ENCODE data around the gene DTNA.
A peak's percentile ranks its signal among the peaks of the same experiment; 100 is the strongest.

The DTNA gene

GRCh38 chr18:34808389-34808788 is 98.3 kb downstream of the DTNA start:
- no peak for DNase-seq

- DNase-seq: peak; percentile 18
These were observed 99.5 kb downstream of the DTNA start for GRCh38 chr18:34809451-34810072.

GRCh38 chr18:34816183-34816582 is 106.1 kb downstream of the DTNA start:
- no peak for DNase-seq

- DNase-seq: no peak
These were observed 107.5 kb downstream of the DTNA start for GRCh38 chr18:34817636-34818035.

GRCh38 chr18:34818064-34818463 is 108.0 kb downstream of the DTNA start:
- no peak for DNase-seq

GRCh38 chr18:34820360-34821065 is 110.4 kb downstream of the DTNA start:
- DNase-seq: no peak

- DNase-seq: no peak
These were observed 111.6 kb downstream of the DTNA start for GRCh38 chr18:34821669-34822210.

- no peak for DNase-seq
These were observed 118.0 kb downstream of the DTNA start for GRCh38 chr18:34828093-34828492.

- no peak for DNase-seq
These were observed 124.8 kb downstream of the DTNA start for GRCh38 chr18:34834897-34835296.

- no peak for DNase-seq
These were observed 125.4 kb downstream of the DTNA start for GRCh38 chr18:34835466-34835865.

GRCh38 chr18:34837769-34838272 is 127.7 kb downstream of the DTNA start:
- DNase-seq: peak; percentile 61

GRCh38 chr18:34838669-34839068 is 128.6 kb downstream of the DTNA start:
- DNase-seq: no peak

- DNase-seq: no peak
These were observed 130.2 kb downstream of the DTNA start for GRCh38 chr18:34840256-34840826.

GRCh38 chr18:34841891-34842290 is 131.8 kb downstream of the DTNA start:
- no peak for DNase-seq

GRCh38 chr18:34844072-34844471 is 134.0 kb downstream of the DTNA start:
- DNase-seq: no peak

GRCh38 chr18:34844732-34845459 is 134.8 kb downstream of the DTNA start:
- DNase-seq: peak; percentile 91

GRCh38 chr18:34847408-34847807 is 137.3 kb downstream of the DTNA start:
- no peak for DNase-seq

- no peak for DNase-seq
These were observed 138.1 kb downstream of the DTNA start for GRCh38 chr18:34848156-34848555.

GRCh38 chr18:34848695-34849094 is 138.6 kb downstream of the DTNA start:
- DNase-seq: no peak

- DNase-seq: no peak
These were observed 147.2 kb downstream of the DTNA start for GRCh38 chr18:34857320-34857719.

GRCh38 chr18:34858188-34858587 is 148.1 kb downstream of the DTNA start:
- DNase-seq: no peak

- DNase-seq: peak; percentile 16
These were observed 149.4 kb downstream of the DTNA start for GRCh38 chr18:34859496-34859895.

GRCh38 chr18:34862561-34862960 is 152.5 kb downstream of the DTNA start:
- DNase-seq: no peak

Data from inflammatory macrophage treated with lipopolysaccharide for 4 hours (primary cell).